DND-41 (cell line): ENCODE results near the gene ATP5F1C.
"Not testable (repeated sequence)": the region's sequence is repeated elsewhere in the genome, so short reads cannot be mapped to it uniquely, and the experiment has no call there.

ENCODE experiments used
- ATAC-seq: fragments of 200-7000 bp; cut with Tn5 transposase; 3 replicates; pipeline ENCODE4 v1.9.1; 2021; ENCODE audit warnings: low read depth; ENCODE audit not compliant: insufficient read depth
- DNase-seq: peaks from one replicate; pipeline ENCODE4 v3.0.0-alpha.2; 2020
- H2AFZ ChIP-seq: 2 replicates; pipeline ENCODE4 v1.6.0; 2012; ENCODE audit warnings: low read depth, low read length
- H3K27ac ChIP-seq: 2 replicates; pipeline ENCODE4 v1.5.1; 2012; ENCODE audit warnings: low read length, inconsistent platforms
- H3K27me3 ChIP-seq: fragments of 200-600 bp; sonication (generic); 2 replicates; pipeline ENCODE4 v1.6.0; 2012; ENCODE audit warnings: low read length, mild to moderate bottlenecking, inconsistent platforms; ENCODE audit not compliant: insufficient read depth, poor library complexity
- H3K36me3 ChIP-seq: 2 replicates; pipeline ENCODE4 v1.5.1; 2012; ENCODE audit warnings: low read length, inconsistent platforms; ENCODE audit not compliant: insufficient read depth
- H3K4me1 ChIP-seq: 2 replicates; pipeline ENCODE4 v1.5.1; 2012; ENCODE audit warnings: mild to moderate bottlenecking, low read length; ENCODE audit not compliant: insufficient read depth
- H3K4me2 ChIP-seq: 2 replicates; pipeline ENCODE4 v1.6.0; 2012; ENCODE audit warnings: mild to moderate bottlenecking, moderate library complexity, low read length, inconsistent platforms; ENCODE audit not compliant: insufficient read depth
- H3K4me3 ChIP-seq, 2 experiments: fragments of 200-600 bp in 1 of 2; shearing (Covaris generic) in 1 of 2; 2 replicates each; pipeline ENCODE4 v1.5.1; 2012 to 2016; ENCODE audit warnings: inconsistent platforms in 2 of 2, low read length in 2 of 2, mild to moderate bottlenecking in 2 of 2, low read depth in 1 of 2, moderate library complexity in 1 of 2
- H3K79me2 ChIP-seq: 2 replicates; pipeline ENCODE4 v1.6.0; 2012; ENCODE audit warnings: low read length, inconsistent platforms; ENCODE audit not compliant: insufficient read depth
- H3K9ac ChIP-seq: 2 replicates; pipeline ENCODE4 v1.6.0; 2012; ENCODE audit warnings: low read depth, mild to moderate bottlenecking, inconsistent platforms, low read length, moderate library complexity
- H3K9me3 ChIP-seq: 2 replicates; pipeline ENCODE4 v1.5.1; 2012; ENCODE audit warnings: low read length, moderate library complexity, mild to moderate bottlenecking, inconsistent platforms; ENCODE audit not compliant: insufficient read depth, severe bottlenecking
- H4K20me1 ChIP-seq: 2 replicates; pipeline ENCODE4 v1.6.0; 2012; ENCODE audit warnings: low read length; ENCODE audit not compliant: insufficient read depth
- EZH2 ChIP-seq: IDR thresholded peaks from 3 replicates; pipeline ENCODE4 v1.6.1; 2012; ENCODE audit warnings: borderline replicate concordance, low read depth, mild to moderate bottlenecking, moderate library complexity, low read length, inconsistent platforms; ENCODE audit not compliant: severe bottlenecking
- TF ChIP-seq, protein P1 (sequence below): IDR thresholded peaks from 2 replicates; pipeline ENCODE4 v1.5.1; 2012; ENCODE audit warnings: borderline replicate concordance, low read length, moderate library complexity, mild to moderate bottlenecking; ENCODE audit not compliant: poor library complexity, severe bottlenecking; ENCODE audit errors: extremely low read depth

Gene ATP5F1C

DNA sequence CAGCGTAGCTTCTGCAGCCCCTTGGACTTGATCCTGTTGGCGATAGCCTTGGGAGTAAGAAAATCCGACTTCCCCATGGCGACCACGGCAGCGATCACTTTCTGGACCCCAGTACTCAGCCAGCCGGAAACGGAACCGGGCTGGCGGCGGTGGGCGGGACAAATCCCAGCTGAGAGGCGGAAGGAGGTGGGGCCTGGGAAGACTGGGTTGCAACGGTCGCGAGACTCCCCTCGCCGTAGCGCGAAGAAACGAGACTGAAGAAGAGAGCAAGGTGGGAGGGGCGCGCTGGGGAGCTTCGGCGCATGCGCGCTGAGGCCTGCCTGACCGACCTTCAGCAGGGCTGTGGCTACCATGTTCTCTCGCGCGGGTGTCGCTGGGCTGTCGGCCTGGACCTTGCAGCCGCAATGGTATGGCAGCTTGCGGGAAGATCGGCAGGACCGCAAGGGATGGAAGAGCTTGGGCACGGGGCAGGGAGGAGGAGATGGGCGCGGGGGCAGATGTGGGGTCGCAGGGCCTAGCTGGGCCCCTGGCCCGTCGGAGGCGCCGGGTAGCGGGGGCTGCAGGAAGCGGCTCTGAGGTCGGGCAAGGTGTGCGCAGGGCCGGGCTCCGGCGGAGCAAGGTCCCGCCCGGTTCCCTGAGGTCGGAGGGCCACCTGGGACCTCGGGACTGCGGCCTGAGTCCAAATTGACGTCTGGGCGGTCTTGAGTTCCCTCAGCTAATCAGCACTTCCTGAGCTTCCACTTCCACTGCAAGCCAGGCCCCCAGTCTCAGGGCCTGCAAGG is at the start of gene ATP5F1C, which contains the start of gene KIN:
TSS of gene ATP5F1C (plus strand) at position 321 of the 782 bp plus-strand sequence. CDS start at position 352, 31 bp downstream.
TSS of gene KIN (minus strand) at position 137 of the 782 bp plus-strand sequence. CDS start at position 77, 60 bp downstream.
- TF ChIP-seq EZH2, result no peak
- TF ChIP-seq, protein P1, sequence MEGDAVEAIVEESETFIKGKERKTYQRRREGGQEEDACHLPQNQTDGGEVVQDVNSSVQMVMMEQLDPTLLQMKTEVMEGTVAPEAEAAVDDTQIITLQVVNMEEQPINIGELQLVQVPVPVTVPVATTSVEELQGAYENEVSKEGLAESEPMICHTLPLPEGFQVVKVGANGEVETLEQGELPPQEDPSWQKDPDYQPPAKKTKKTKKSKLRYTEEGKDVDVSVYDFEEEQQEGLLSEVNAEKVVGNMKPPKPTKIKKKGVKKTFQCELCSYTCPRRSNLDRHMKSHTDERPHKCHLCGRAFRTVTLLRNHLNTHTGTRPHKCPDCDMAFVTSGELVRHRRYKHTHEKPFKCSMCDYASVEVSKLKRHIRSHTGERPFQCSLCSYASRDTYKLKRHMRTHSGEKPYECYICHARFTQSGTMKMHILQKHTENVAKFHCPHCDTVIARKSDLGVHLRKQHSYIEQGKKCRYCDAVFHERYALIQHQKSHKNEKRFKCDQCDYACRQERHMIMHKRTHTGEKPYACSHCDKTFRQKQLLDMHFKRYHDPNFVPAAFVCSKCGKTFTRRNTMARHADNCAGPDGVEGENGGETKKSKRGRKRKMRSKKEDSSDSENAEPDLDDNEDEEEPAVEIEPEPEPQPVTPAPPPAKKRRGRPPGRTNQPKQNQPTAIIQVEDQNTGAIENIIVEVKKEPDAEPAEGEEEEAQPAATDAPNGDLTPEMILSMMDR, result no peak
- peaks cover 99% of the 10 kb centered on the region for H3K79me2 ChIP-seq
- DNase-seq (peak; percentile 98), ATAC-seq (peak; percentile 92)
- H3K9me3 ChIP-seq, result no peaks in the 10 kb centered on the region
- H3K27me3 ChIP-seq, result no peaks in the 10 kb centered on the region
- peaks cover 20% of the 10 kb centered on the region for H3K36me3 ChIP-seq
- H3K27ac ChIP-seq, result peak within 1 kb of the TSS; percentile 90
- peaks cover 61% of the 10 kb centered on the region for H3K4me1 ChIP-seq
- H3K9ac ChIP-seq, result peak within 1 kb of the TSS; percentile 88
- H4K20me1 ChIP-seq, result peaks cover 46% of the 10 kb centered on the region
- H3K4me3 ChIP-seq, result peak within 1 kb of the TSS; percentile 86 to 97
- peak within 1 kb of the TSS; percentile 94 for H2AFZ ChIP-seq
- H3K4me2 ChIP-seq, result peak within 1 kb of the TSS; percentile 80

DNA sequence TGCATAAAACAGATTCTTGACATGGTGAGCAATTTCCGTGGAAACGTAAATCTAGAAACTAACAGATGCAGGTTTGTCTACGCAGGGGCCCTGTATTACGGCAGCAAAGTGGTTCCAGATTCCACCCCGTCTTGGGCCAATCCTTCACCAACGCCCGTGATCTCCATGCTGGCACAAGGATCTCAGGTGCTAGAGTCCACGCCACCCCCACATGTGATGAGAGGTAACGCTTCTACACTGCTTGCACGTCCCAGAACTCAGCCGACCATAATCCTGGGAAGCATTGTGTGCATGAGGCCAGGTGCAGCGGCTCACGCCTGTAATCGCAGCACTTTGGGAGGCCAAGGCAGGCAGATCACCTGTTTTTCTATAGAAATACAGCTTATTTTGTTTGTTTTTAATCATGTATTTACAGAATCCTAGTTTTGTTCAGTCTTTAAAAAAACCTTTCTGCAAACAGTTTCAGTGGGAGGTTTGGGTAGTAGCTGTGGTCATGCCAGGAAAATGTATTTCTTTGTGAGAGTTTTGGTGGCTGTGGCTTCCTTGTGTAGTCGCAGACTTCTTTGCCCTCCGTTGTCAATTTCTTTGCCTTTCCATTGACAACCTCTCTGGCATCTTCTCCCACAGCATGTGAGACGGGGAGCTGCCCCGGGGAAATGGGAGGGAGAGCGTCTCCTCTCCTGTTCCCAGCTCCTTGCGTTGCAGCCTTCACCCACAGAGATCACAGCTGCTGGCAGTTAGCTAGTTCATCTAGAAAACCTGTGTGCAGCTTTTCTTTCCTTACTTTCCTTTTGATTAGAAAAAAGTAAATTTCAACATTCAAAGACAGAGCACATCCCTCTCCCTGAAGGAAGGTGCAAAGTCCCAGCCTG is 49.2 kb upstream of the ATP5F1C start:
- DNase-seq, result no peak

DNA sequence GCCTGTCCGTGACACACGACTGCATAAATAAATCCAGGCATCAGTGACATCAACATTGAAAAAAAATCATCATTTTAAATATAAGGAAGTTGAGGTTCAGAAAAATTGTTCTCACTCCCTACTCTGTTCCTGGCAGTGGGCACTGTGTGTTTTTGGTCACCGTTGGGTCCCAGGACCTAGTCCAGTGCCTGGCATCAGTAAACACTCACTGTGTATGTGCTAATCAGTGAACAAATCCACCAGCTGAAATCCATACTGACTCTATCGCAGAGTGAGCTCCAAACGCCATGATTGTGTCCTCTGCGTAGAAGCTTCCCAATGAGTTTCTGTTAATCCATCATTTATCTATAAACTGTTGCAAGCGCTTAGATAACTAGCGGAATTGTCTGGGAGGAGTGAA is 43.7 kb upstream of the ATP5F1C start:
- Histone ChIP-seq H3K27ac (no peak overlapping the region), H3K9ac (no peak overlapping the region), H4K20me1 (no peaks in the 10 kb centered on the region), H3K27me3 (no peaks in the 10 kb centered on the region), H3K79me2 (no peaks in the 10 kb centered on the region), H3K36me3 (no peaks in the 10 kb centered on the region), H3K4me1 (no peaks in the 10 kb centered on the region), H3K9me3 (no peaks in the 10 kb centered on the region), H3K4me3 (no peak overlapping the region), H3K4me2 (no peak overlapping the region), H2AFZ (no peak overlapping the region)
- ATAC-seq (no peak), DNase-seq (no peak)
- TF ChIP-seq, protein P1, result no peak
- TF ChIP-seq EZH2, result no peak

More for the DNA sequence above, 49.2 kb upstream of the ATP5F1C start:
- Histone ChIP-seq H3K4me2 (no peak overlapping the region), H3K4me3 (no peak overlapping the region), H3K36me3 (no peaks in the 10 kb centered on the region), H3K4me1 (no peaks in the 10 kb centered on the region), H3K27me3 (no peaks in the 10 kb centered on the region), H3K79me2 (no peaks in the 10 kb centered on the region), H4K20me1 (no peaks in the 10 kb centered on the region), H3K9me3 (no peaks in the 10 kb centered on the region), H2AFZ (no peak overlapping the region), H3K9ac (no peak overlapping the region), H3K27ac (no peak overlapping the region)
- no peak for ATAC-seq
- no peak for TF ChIP-seq EZH2
- TF ChIP-seq, protein P1, result no peak

DNA sequence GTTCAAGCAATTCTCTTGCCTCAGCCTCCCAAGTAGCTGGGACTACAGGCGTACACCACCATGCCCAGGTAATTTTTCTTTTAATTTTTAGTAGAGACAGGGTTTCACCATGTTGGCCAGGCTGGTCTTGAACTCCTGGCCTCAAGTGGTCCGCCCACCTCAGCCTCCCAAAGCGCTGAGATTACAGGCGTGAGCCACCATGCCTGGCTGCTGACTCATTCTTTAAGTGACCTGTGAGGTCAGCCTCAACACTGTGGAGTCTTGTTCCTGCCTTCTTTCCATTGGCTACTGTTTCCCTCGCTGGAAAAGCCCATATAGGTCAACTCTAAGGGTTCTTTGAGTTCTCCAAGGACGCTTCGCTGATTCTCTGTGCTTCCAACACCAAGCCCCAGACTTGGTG is 39.3 kb upstream of the ATP5F1C start:
- not testable (repeated sequence) for H3K4me2 ChIP-seq, H3K79me2 ChIP-seq, H3K4me1 ChIP-seq, H2AFZ ChIP-seq, ATAC-seq, H3K9me3 ChIP-seq, H3K4me3 ChIP-seq, H3K27me3 ChIP-seq, H3K9ac ChIP-seq, H4K20me1 ChIP-seq, H3K27ac ChIP-seq, DNase-seq
- H3K36me3 ChIP-seq, result peaks cover 18% of the 10 kb centered on the region
